PC-3 (cell line): Measurements from ENCODE around the gene RIN1. TPM values are rescaled to one million over a fixed set of nuclear protein-coding genes. Genes with fewer than 3 reads are reported as not detected.
"Not testable (repeated sequence)": the region's sequence is repeated elsewhere in the genome, so short reads cannot be mapped to it uniquely, and the experiment has no call there.

Source experiments
- ATAC-seq: fragments of 200-7000 bp; cut with Tn5 transposase; 2 replicates; pipeline ENCODE4 v1.9.1; 2020; ENCODE audit warnings: mild to moderate bottlenecking, moderate library complexity
- BruUV-seq: library from RNA; stranded (reverse); fragments of 400-500 nt; replicated peaks from 2 replicates; lab custom pipeline; 2021; lab: Mats Ljungman, UMichigan
- CTCF ChIA-PET: fragments of 300-600 bp; sonication (Branson Sonifier 250); formaldehyde crosslinking; loops from one replicate; lab custom pipeline; 2022; ENCODE audit warnings: antibody characterized with exemption; lab: Charles Lee
- POLR2A ChIA-PET: fragments of 300-600 bp; sonication (Branson Sonifier 250); formaldehyde crosslinking; loops from one replicate; lab custom pipeline; 2022; ENCODE audit warnings: antibody characterized with exemption; ENCODE audit not compliant: unreplicated experiment; lab: Charles Lee
- DNase-seq: peaks from one replicate; pipeline ENCODE4 v3.0.0-alpha.2; 2015
- H2AFZ ChIP-seq: fragments of 300-600 bp; sonication (generic); 2 replicates; pipeline ENCODE4 v1.6.0; 2016; ENCODE audit warnings: antibody characterized with exemption, low read length
- H3F3A ChIP-seq: fragments of 300-600 bp; sonication (generic); one replicate; pipeline ENCODE4 v1.6.0; 2017; ENCODE audit warnings: antibody characterized with exemption, low read length, control low read depth, mild to moderate bottlenecking; ENCODE audit not compliant: unreplicated experiment
- H3K27ac ChIP-seq: fragments of 300-600 bp; sonication (generic); 2 replicates; pipeline ENCODE4 v1.5.1; 2016; ENCODE audit warnings: mild to moderate bottlenecking, low read length
- H3K27me3 ChIP-seq: fragments of 300-600 bp; sonication (generic); 2 replicates; pipeline ENCODE4 v1.6.1; 2016; ENCODE audit warnings: low read length, mixed read lengths
- H3K36me3 ChIP-seq: fragments of 300-600 bp; sonication (generic); 2 replicates; pipeline ENCODE4 v1.6.1; 2016; ENCODE audit warnings: low read depth, mixed run types, low read length, mixed read lengths
- H3K4me1 ChIP-seq: fragments of 300-600 bp; sonication (generic); 2 replicates; pipeline ENCODE4 v1.5.1; 2016; ENCODE audit warnings: low read length; ENCODE audit not compliant: insufficient read depth
- H3K4me2 ChIP-seq: fragments of 300-600 bp; sonication (generic); 2 replicates; pipeline ENCODE4 v1.6.0; 2016; ENCODE audit warnings: low read length
- H3K4me3 ChIP-seq: fragments of 300-600 bp; sonication (generic); 2 replicates; pipeline ENCODE4 v1.5.1; 2016; ENCODE audit warnings: mild to moderate bottlenecking, low read length, mixed read lengths
- H3K79me2 ChIP-seq: fragments of 300-600 bp; sonication (generic); 2 replicates; pipeline ENCODE4 v1.6.1; 2017; ENCODE audit warnings: low read length, mixed read lengths
- H3K9ac ChIP-seq: fragments of 300-600 bp; sonication (generic); 2 replicates; pipeline ENCODE4 v1.6.0; 2016; ENCODE audit warnings: mild to moderate bottlenecking, low read length
- H3K9me2 ChIP-seq: fragments of 300-600 bp; sonication (generic); replicated peaks from 2 replicates; pipeline ENCODE4 v1.6.1; 2016; ENCODE audit warnings: mixed run types, low read length, mixed read lengths
- H3K9me3 ChIP-seq: fragments of 300-600 bp; sonication (generic); 2 replicates; pipeline ENCODE4 v1.6.1; 2016; ENCODE audit warnings: low read length, mixed read lengths
- H4K20me1 ChIP-seq: fragments of 300-600 bp; sonication (generic); 2 replicates; pipeline ENCODE4 v1.6.1; 2016; ENCODE audit warnings: low read length, mixed read lengths
- CTCF ChIP-seq: fragments of 300-600 bp; sonication (generic); conservative IDR thresholded peaks from 2 replicates; pipeline ENCODE4 v1.5.1; 2017; ENCODE audit warnings: antibody characterized with exemption, low read depth, mild to moderate bottlenecking, low read length
- EZH2 ChIP-seq: fragments of 300-600 bp; sonication (generic); IDR thresholded peaks from one replicate; pipeline ENCODE4 v1.6.1; 2017; ENCODE audit warnings: antibody characterized with exemption, mild to moderate bottlenecking, low read length; ENCODE audit not compliant: unreplicated experiment
- EZH2phosphoT487 ChIP-seq: fragments of 300-600 bp; sonication (generic); IDR thresholded peaks from 2 replicates; pipeline ENCODE4 v1.6.1; 2018; ENCODE audit warnings: mild to moderate bottlenecking, antibody characterized with exemption, low read length, borderline replicate concordance
- intact Hi-C: fragments of 100-400 bp; cut with micrococcal nuclease; formaldehyde crosslinking; loops from 2 replicates; pipeline ENCODE4 v1.9.0; 2023
- total RNA-seq: library from RNA; depleted of rRNA; stranded (reverse); fragments of >200 nt; gene quantifications from 2 replicates; pipeline ENCODE4 v1.2.3, GENCODE V29; 2014

The RIN1 gene
- total RNA-seq, 1 experiment from 2014 or later: 41.2 TPM

- ATAC-seq: no peak
- no peak overlapping the region for H3K9ac ChIP-seq
- no peaks in the 10 kb centered on the region for H4K20me1 ChIP-seq
- H3K9me3 ChIP-seq: no peaks in the 10 kb centered on the region
- CTCF ChIA-PET: no interaction called here
- no peaks in the 10 kb centered on the region for H3K79me2 ChIP-seq
- peaks cover 15% of the 10 kb centered on the region for H3K4me1 ChIP-seq
- no peak overlapping the region for H3K4me2 ChIP-seq
- TF ChIP-seq CTCF (no peak), EZH2 (no peak), EZH2phosphoT487 (no peak)
- BruUV-seq: no TSS peak
- H3K27me3 ChIP-seq: no peaks in the 10 kb centered on the region
- H3K27ac ChIP-seq: no peak overlapping the region
- H3K9me2 ChIP-seq: no peaks in the 10 kb centered on the region
- no peak overlapping the region for H2AFZ ChIP-seq
- intact Hi-C loops: no loop called here
- no peak for DNase-seq
- POLR2A ChIA-PET: no interaction called here
- no peaks in the 10 kb centered on the region for H3F3A ChIP-seq
- H3K4me3 ChIP-seq: no peak overlapping the region
- H3K36me3 ChIP-seq: no peaks in the 10 kb centered on the region
These were observed 13.4 kb downstream of the RIN1 start for GRCh38 chr11:66322732-66323427.

GRCh38 chr11:66321606-66322005 is 14.6 kb downstream of the RIN1 start:
- intact Hi-C loops: no loop called here
- Histone ChIP-seq H3K27ac (no peak overlapping the region), H3K36me3 (no peaks in the 10 kb centered on the region), H2AFZ (no peak overlapping the region), H3K9me2 (no peaks in the 10 kb centered on the region), H3F3A (no peaks in the 10 kb centered on the region), H3K27me3 (no peaks in the 10 kb centered on the region), H4K20me1 (no peaks in the 10 kb centered on the region), H3K4me1 (peaks cover 3% of the 10 kb centered on the region), H3K4me3 (no peak overlapping the region), H3K4me2 (no peak overlapping the region), H3K9me3 (no peaks in the 10 kb centered on the region), H3K79me2 (no peaks in the 10 kb centered on the region), H3K9ac (no peak overlapping the region)
- no TSS peak for BruUV-seq
- no peak for TF ChIP-seq EZH2phosphoT487
- no peak for TF ChIP-seq EZH2
- TF ChIP-seq CTCF: no peak
- ChIA-PET POLR2A (no interaction called here), CTCF (interaction anchor here (0.6 to 1.1 kb wide), 2 partner anchors 9 to 64 kb away, joined by 4 to 8 read pairs; no protein-coding TSS in a partner anchor)
- DNase-seq: no peak
- no peak for ATAC-seq

- DNase-seq, H4K20me1 ChIP-seq, H3K4me1 ChIP-seq, intact Hi-C loops, H3F3A ChIP-seq, H2AFZ ChIP-seq, POLR2A ChIA-PET, H3K79me2 ChIP-seq, BruUV-seq, H3K27ac ChIP-seq, ATAC-seq, H3K27me3 ChIP-seq, H3K9ac ChIP-seq, H3K9me2 ChIP-seq, CTCF ChIA-PET, H3K4me2 ChIP-seq, H3K36me3 ChIP-seq, H3K9me3 ChIP-seq, H3K4me3 ChIP-seq: not testable (repeated sequence)
These were observed 15.5 kb downstream of the RIN1 start for GRCh38 chr11:66320748-66321147.

GRCh38 chr11:66320289-66320688 is 15.9 kb downstream of the RIN1 start:
- H3K36me3 ChIP-seq, H3K27ac ChIP-seq, CTCF ChIA-PET, H3F3A ChIP-seq, POLR2A ChIA-PET, H3K4me1 ChIP-seq, H3K9me2 ChIP-seq, H2AFZ ChIP-seq, H3K4me2 ChIP-seq, H3K27me3 ChIP-seq, H3K79me2 ChIP-seq, BruUV-seq, intact Hi-C loops, H4K20me1 ChIP-seq, H3K9ac ChIP-seq, DNase-seq, ATAC-seq, H3K9me3 ChIP-seq, H3K4me3 ChIP-seq: not testable (repeated sequence)
